ENCODE data around the gene HRC.

Gene HRC

DNA sequence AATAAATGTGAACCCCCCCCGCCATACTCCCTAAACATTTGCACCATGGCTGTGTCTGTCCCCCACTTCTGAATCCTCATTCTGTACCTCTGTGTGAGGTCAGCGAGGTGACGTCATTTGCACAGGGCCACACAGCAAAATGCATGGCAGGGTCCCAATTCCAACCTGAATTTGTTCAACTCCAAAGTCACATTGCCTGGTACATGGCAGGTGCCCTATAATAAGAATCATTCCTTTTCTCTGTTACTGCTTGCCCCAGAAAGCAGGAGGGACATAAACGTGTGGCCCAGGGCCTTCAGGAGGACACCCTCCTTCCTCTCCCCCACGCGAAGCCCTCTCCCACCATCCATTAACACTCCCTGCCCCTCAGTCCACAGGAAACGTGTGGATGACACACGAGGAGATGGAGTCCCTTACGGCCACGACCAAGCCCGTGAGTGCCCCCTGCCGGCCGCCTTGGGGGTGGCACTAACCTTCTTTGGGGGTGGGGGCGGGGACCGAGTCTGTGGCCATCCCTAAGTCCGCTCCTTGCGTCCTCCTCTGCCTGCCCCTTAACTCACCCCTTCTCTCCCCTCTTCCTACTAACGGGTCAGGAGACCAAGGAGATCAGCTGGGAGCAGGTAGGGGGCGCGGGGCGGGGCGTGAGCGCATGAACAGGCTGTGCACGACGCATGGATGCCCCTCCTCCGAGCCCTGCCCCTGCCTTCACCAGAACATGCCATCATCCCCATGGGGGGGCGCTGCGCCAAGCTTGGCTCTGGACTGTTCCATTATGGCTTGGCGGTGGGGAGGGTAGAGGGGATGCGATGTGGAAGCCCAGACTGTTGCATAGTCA lies 9.4 kb downstream of the HRC start:
- peak; percentile 72 for DNase-seq (ENCODE audit: low read depth)
- peak overlapping the region; percentile 39 for H3K4me3 ChIP-seq (ENCODE audit: low read length)
- TF ChIP-seq, protein P1, sequence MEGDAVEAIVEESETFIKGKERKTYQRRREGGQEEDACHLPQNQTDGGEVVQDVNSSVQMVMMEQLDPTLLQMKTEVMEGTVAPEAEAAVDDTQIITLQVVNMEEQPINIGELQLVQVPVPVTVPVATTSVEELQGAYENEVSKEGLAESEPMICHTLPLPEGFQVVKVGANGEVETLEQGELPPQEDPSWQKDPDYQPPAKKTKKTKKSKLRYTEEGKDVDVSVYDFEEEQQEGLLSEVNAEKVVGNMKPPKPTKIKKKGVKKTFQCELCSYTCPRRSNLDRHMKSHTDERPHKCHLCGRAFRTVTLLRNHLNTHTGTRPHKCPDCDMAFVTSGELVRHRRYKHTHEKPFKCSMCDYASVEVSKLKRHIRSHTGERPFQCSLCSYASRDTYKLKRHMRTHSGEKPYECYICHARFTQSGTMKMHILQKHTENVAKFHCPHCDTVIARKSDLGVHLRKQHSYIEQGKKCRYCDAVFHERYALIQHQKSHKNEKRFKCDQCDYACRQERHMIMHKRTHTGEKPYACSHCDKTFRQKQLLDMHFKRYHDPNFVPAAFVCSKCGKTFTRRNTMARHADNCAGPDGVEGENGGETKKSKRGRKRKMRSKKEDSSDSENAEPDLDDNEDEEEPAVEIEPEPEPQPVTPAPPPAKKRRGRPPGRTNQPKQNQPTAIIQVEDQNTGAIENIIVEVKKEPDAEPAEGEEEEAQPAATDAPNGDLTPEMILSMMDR (conservative IDR thresholded peaks at IDR 0.05; ENCODE audit: low read length): peak; percentile 73

DNA sequence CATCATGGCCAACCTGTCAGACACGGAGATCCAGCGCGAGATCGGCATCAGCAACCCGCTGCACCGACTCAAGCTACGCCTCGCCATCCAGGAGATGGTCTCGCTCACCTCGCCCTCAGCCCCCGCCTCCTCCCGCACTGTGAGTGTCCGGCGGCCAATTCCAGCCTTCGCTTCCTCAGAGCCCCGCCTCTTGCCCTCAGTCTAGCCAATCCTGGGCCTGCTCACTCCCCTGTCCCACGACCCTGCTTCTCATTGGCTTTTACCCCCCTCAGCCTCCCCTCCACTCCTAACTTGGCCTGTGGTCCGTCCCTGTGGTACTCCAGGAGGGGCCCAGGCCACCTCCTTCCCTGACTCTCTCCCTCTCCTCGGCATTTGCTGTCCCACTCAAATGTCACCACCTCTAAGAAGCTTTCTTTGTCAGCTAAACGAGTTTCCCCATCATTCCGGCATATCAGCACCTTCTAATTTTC lies 12.3 kb downstream of the HRC start:
- DNase-seq (ENCODE audit: low read depth): peak; percentile 87
- TF ChIP-seq, protein P1 (conservative IDR thresholded peaks at IDR 0.05; ENCODE audit: low read length): no peak
- peak overlapping the region; percentile 89 for H3K4me3 ChIP-seq (ENCODE audit: low read length)

DNA sequence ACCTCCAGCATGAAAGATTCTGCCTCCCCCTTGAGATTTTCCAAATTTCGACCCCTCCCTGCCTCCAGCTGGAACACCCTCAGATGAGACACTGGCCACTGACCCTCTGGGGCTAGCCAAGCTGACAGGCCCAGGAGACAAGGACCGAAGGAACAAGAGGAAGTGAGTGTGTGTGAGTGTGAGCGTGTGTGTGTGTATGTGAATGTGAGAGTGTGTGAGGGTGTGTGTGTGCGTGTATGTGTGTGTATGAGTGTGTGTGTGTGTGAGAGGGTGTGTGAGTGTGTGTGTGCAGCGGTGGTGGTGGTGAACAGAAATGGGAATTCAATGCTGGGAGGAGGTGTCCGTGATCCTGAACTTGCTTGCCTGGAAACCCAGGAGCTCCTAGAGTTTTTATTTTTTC lies 13.8 kb downstream of the HRC start:
- DNase-seq (ENCODE audit: low read depth): no peak
- no peak overlapping the region for H3K4me3 ChIP-seq (ENCODE audit: low read length)
- TF ChIP-seq, protein P1 (conservative IDR thresholded peaks at IDR 0.05; ENCODE audit: low read length): no peak

DNA sequence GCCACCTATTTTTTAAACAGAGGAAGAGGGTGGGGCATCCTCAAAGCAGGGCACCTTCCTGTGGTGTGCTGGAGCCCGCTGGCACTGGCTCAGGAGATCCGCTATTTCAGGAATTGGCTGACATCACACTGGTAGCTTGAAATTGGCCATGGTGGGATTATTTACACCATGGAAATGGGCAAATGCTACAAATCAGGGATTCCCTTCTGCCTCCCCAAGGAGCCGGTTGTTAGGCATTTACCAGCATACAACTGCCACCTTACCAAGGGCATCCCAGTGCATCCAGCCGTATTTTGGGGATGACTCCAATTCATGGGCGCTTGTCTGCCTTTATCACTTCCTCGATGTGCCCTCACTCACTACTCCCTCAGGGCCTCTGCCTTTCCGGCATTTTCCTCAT lies 14.2 kb downstream of the HRC start:
- H3K4me3 ChIP-seq (ENCODE audit: low read length): no peak overlapping the region
- TF ChIP-seq, protein P1 (conservative IDR thresholded peaks at IDR 0.05; ENCODE audit: low read length): no peak
- no peak for DNase-seq (ENCODE audit: low read depth)

DNA sequence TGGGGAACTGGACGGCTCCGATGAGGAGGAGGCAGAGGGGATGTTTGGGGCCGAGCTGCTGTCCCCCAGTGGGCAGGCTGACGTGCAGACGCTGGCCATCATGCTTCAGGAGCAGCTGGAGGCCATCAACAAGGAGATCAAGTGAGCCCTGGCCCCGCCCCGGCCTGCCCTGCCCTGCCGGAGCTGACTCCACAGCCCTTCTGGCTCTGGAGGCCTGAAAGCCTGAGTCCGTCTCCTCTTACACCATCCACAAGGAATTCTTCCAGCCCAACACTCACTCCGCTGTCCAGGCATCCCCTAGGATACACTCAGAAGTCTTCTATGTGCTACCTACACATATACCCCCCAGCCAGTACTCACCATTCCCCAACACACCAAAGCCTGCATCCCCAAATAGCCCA lies 18.4 kb downstream of the HRC start:
- H3K4me3 ChIP-seq (ENCODE audit: low read length): no peak overlapping the region
- DNase-seq (ENCODE audit: low read depth): peak; percentile 43
- TF ChIP-seq, protein P1 (conservative IDR thresholded peaks at IDR 0.05; ENCODE audit: low read length): no peak

DNA sequence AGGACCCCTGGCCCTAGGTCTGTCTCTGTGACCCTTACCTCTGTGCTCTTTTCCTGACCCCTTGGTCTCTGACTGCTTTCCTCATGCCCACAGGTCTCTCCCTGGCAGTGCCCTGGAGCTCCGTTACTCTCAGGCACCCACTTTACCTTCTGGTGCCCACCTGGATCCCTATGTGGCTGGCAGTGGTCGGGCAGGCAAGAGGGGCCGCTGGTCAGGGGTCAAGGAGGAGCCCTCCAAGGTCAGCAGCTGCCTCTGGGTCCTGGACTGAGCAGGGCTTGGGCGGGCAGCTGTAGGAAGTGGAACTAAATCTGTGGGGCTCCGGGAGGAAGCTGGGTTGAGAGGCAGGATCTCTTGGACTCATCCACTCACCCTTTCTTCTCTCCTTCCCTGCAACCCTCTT lies 19.5 kb downstream of the HRC start:
- H3K4me3 ChIP-seq (ENCODE audit: low read length): no peak overlapping the region
- TF ChIP-seq, protein P1 (conservative IDR thresholded peaks at IDR 0.05; ENCODE audit: low read length): no peak
- no peak for DNase-seq (ENCODE audit: low read depth)
